GM12878 (cell line): ENCODE data around the gene VPS26B. TPM values are rescaled to one million over a fixed set of nuclear protein-coding genes. Genes with fewer than 3 reads are reported as not detected.
"Not testable (repeated sequence)": the region's sequence is repeated elsewhere in the genome, so short reads cannot be mapped to it uniquely, and the experiment has no call there.

ENCODE experiments used
- ATAC-seq: fragments of 200-7000 bp; cut with Tn5 transposase; 3 replicates; pipeline ENCODE4 v1.9.1; 2020; ENCODE audit warnings: mild to moderate bottlenecking, moderate library complexity
- BruUV-seq: library from RNA; stranded (reverse); fragments of 400-500 nt; replicated peaks from 2 replicates; lab custom pipeline; 2021; lab: Mats Ljungman, UMichigan
- CTCF ChIA-PET: fragments of 300-600 bp; sonication (Branson Sonifier 250); formaldehyde crosslinking; extraction: SDS; loops from one replicate; lab custom pipeline; 2021; ENCODE audit warnings: inconsistent platforms; lab: Yijun Ruan, JAX
- POLR2A ChIA-PET: fragments of 350-600 bp; formaldehyde crosslinking; extraction: SDS; loops from one replicate; lab custom pipeline; 2021; ENCODE audit warnings: inconsistent platforms; lab: Charles Lee
- RAD21 ChIA-PET: fragments of 300-600 bp; sonication (Branson Sonifier 250); formaldehyde crosslinking; loops from one replicate; lab custom pipeline; 2023; ENCODE audit warnings: antibody characterized with exemption; ENCODE audit not compliant: unreplicated experiment; lab: Charles Lee
- SMC1A ChIA-PET: fragments of 300-600 bp; sonication (Branson Sonifier 250); formaldehyde crosslinking; loops from one replicate; lab custom pipeline; 2023; ENCODE audit not compliant: unreplicated experiment, uncharacterized antibody; lab: Charles Lee
- DNase-seq: peaks from one replicate; pipeline ENCODE4 v3.0.0-alpha.2; 2011; ENCODE audit warnings: low read depth, low spot score
- FAIRE-seq: peaks from 3 replicates; lab custom pipeline; 2011; peaks lifted over from hg19 to GRCh38; lab: Jason Lieb, UNC
- H2AFZ ChIP-seq: 2 replicates; pipeline ENCODE4 v1.6.0; 2011; ENCODE audit warnings: low read depth, low read length, control low read depth; ENCODE audit not compliant: control insufficient read depth
- H3K27ac ChIP-seq: 2 replicates; pipeline ENCODE4 v1.5.1; 2011; ENCODE audit warnings: control low read depth; ENCODE audit not compliant: control insufficient read depth, insufficient read depth
- H3K27me3 ChIP-seq, 2 experiments: replicated peaks in 1 of 2; 2 replicates each; pipeline versions ENCODE4 v1.6.0 to v1.6.1; 2011; ENCODE audit warnings: low read length in 1 of 2; ENCODE audit not compliant: control insufficient read depth in 2 of 2, insufficient read depth in 2 of 2
- H3K36me3 ChIP-seq, 2 experiments: 2 replicates each; pipeline ENCODE4 v1.5.1; 2011; ENCODE audit warnings: low read length in 1 of 2; ENCODE audit not compliant: control insufficient read depth in 2 of 2, insufficient read depth in 2 of 2
- H3K4me1 ChIP-seq: 2 replicates; pipeline ENCODE4 v1.6.1; 2011; ENCODE audit warnings: mild to moderate bottlenecking, low read length, moderate library complexity, mixed read lengths; ENCODE audit not compliant: control insufficient read depth, insufficient read depth
- H3K4me2 ChIP-seq: 2 replicates; pipeline ENCODE4 v1.6.0; 2011; ENCODE audit warnings: control low read depth; ENCODE audit not compliant: control insufficient read depth, insufficient read depth
- H3K4me3 ChIP-seq: fragments of 200-600 bp; sonication (generic); 2 replicates; pipeline ENCODE4 v1.5.1; 2016
- H3K79me2 ChIP-seq: 2 replicates; pipeline ENCODE4 v1.6.0; 2011; ENCODE audit warnings: low read length; ENCODE audit not compliant: control insufficient read depth, insufficient read depth
- H3K9ac ChIP-seq: 2 replicates; pipeline ENCODE4 v1.8.0; 2011; ENCODE audit warnings: low read length, control low read depth, mixed read lengths; ENCODE audit not compliant: control insufficient read depth, insufficient read depth
- H3K9me3 ChIP-seq: replicated peaks from 3 replicates; pipeline ENCODE4 v1.5.1; 2011; ENCODE audit warnings: mild to moderate bottlenecking, low read length; ENCODE audit not compliant: control insufficient read depth, insufficient read depth
- H4K20me1 ChIP-seq: 2 replicates; pipeline ENCODE4 v1.6.0; 2011; ENCODE audit not compliant: control insufficient read depth, insufficient read depth
- BMI1 ChIP-seq: fragments of 450-650 bp; IDR thresholded peaks from 2 replicates; pipeline ENCODE4 v1.6.1; 2016; ENCODE audit warnings: mild to moderate bottlenecking, moderate library complexity, borderline replicate concordance
- CHD1 ChIP-seq: IDR thresholded peaks from 2 replicates; pipeline ENCODE4 v1.6.1; 2012; ENCODE audit warnings: low read depth, low read length, improper control_type of control experiment
- HDGF ChIP-seq: fragments of 450-650 bp; IDR thresholded peaks from 2 replicates; pipeline ENCODE4 v1.6.1; 2016; ENCODE audit warnings: antibody characterized with exemption
- IRF4 ChIP-seq: IDR thresholded peaks from 2 replicates; pipeline ENCODE4 v1.6.1; 2011; ENCODE audit warnings: low read depth, low read length
- MEF2A ChIP-seq: IDR thresholded peaks from 2 replicates; pipeline ENCODE4 v1.6.1; 2011; ENCODE audit warnings: low read depth, mild to moderate bottlenecking, low read length, moderate library complexity; ENCODE audit not compliant: insufficient read depth
- NR2C2 ChIP-seq: IDR thresholded peaks from 2 replicates; pipeline ENCODE4 v1.6.1; 2011; ENCODE audit warnings: borderline replicate concordance, low read depth; ENCODE audit not compliant: control insufficient read depth, insufficient read length
- NR2F1 ChIP-seq: fragments of 450-650 bp; conservative IDR thresholded peaks from 2 replicates; pipeline ENCODE4 v1.6.1; 2017; ENCODE audit warnings: mild to moderate bottlenecking
- PAX5 ChIP-seq: IDR thresholded peaks from 2 replicates; pipeline ENCODE4 v1.6.1; 2011; ENCODE audit warnings: low read depth, low read length, borderline replicate concordance
- SREBF1 ChIP-seq: IDR thresholded peaks from 2 replicates; pipeline ENCODE4 v1.6.1; 2012; ENCODE audit warnings: mild to moderate bottlenecking, low read length
- TCF12 ChIP-seq: IDR thresholded peaks from 2 replicates; pipeline ENCODE4 v1.6.1; 2011; ENCODE audit warnings: low read depth, mild to moderate bottlenecking, low read length
- ZBED1 ChIP-seq: IDR thresholded peaks from 2 replicates; pipeline ENCODE4 v1.6.1; 2016; ENCODE audit warnings: borderline replicate concordance
- ZNF217 ChIP-seq: fragments of 450-650 bp; IDR thresholded peaks from 2 replicates; pipeline ENCODE4 v1.6.1; 2017; ENCODE audit warnings: antibody characterized with exemption, mild to moderate bottlenecking
- WGBS: methylation state at CpG from one replicate; pipeline ENCODE4 v1.1.6; 2016; ENCODE audit warnings: low lambda C conversion rate; ENCODE audit not compliant: insufficient replicate concordance, insufficient coverage; ENCODE audit errors: missing lambda C conversion rate; 5-methylcytosine and 5-hydroxymethylcytosine counted together
- in situ Hi-C: fragments of 300-500 bp; cut with MboI; formaldehyde crosslinking; loops from 9 replicates; pipeline ENCODE4 v1.14.3; 2018; ENCODE audit warnings: mixed read lengths
- intact Hi-C: fragments of 100-400 bp; cut with micrococcal nuclease; formaldehyde crosslinking; loops from one replicate; pipeline ENCODE4 v1.14.2; 2022; ENCODE audit not compliant: unreplicated experiment
- polyA plus RNA-seq, 11 experiments: library from polyadenylated mRNA; depleted of rRNA in 4 of 11; unstranded in 6 of 11; stranded (reverse) in 5 of 11; fragments of >200 nt; fragmentation: Nextera tagmentation in 4 of 11; fragmentation: Illumina TruSeq in 1 of 11; extraction: Ambion mirVana in 4 of 11; extraction: Trizol in 1 of 11; gene quantifications; 1 replicate in 1 of 11; 2 replicates in 10 of 11; pipeline versions ENCODE4 v1.2.1 to v1.2.3, GENCODE V29; 2011 to 2016; ENCODE audit warnings: inconsistent platforms in 2 of 11, missing spikeins in 2 of 11, low read depth in 1 of 11
- total RNA-seq, 4 experiments: library from RNA; depleted of rRNA in 3 of 4; stranded (reverse); fragments of >200 nt in 3 of 4; fragmentation: Illumina TruSeq in 1 of 4; extraction: Trizol in 1 of 4; gene quantifications; 2 replicates each; pipeline versions ENCODE4 v1.2.1 to v1.2.3, GENCODE V29; 2013 to 2021
- TF ChIP-seq, protein P1 (sequence below): fragments of 450-650 bp; IDR thresholded peaks from 2 replicates; pipeline ENCODE4 v1.6.1; 2017; ENCODE audit warnings: borderline replicate concordance
- TF ChIP-seq, protein P2 (sequence below): IDR thresholded peaks from 2 replicates; pipeline ENCODE4 v1.6.1; 2011; ENCODE audit warnings: low read depth, mild to moderate bottlenecking, low read length, moderate library complexity, borderline replicate concordance; ENCODE audit errors: extremely low read depth

VPS26B gene
- total and polyA plus RNA-seq, 10 of the 15 experiments (the other 5 are each of a cell fraction or from before 2014, with no cell fraction given) = 1.6 to 26.9 (median 13.3) TPM

DNA sequence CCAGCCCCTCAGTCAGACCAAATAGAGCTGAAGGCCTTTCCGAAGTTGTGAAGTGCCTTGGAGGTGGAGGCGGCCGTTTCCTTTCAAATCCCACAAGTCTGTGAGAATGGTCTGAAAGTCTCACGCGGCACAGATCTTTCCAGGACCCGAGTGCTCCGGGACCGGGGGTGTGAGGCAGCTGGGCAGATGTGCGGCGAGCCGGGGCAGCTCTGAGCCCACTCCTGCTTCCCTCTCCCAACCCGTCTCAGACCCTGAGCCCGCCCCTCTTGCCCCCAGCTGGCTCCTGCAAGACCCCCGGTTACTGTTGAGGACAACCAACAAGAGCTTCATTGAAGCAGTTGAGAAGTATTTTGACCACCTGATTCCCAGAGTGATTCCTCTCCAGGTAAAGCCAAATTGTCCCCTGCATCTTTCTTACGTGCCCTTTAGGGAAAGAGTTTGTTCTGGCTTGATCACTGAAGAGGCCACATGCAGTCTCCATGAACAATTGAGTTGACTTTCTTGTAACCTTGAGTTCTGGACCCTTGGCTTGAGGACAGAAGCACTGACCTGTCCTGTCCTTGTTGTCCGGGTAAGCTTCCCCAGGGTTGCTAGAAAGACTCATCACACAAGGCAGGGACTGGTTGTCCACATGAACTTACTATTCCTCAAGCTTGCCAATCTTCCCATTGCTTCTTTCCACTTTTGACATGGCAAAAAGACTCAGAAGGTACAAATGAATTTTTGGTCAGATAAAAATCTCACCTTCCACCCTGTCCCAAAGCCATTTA lies 59.2 kb downstream of the VPS26B start:
- H3K4me1 ChIP-seq = no peaks in the 10 kb centered on the region
- H3K4me3 ChIP-seq = no peak overlapping the region
- no peak overlapping the region for H3K9ac ChIP-seq
- H4K20me1 ChIP-seq = no peaks in the 10 kb centered on the region
- SMC1A ChIA-PET = no interaction called here
- H3K27ac ChIP-seq = no peak overlapping the region
- H3K79me2 ChIP-seq = no peaks in the 10 kb centered on the region
- ATAC-seq (no peak), DNase-seq (no peak), FAIRE-seq (no peak)
- H3K4me2 ChIP-seq = no peak overlapping the region
- H3K27me3 ChIP-seq = no peaks in the 10 kb centered on the region
- TF ChIP-seq NR2F1 (no peak), CHD1 (no peak), SREBF1 (no peak), MEF2A (no peak), TCF12 (no peak), NR2C2 (no peak), IRF4 (no peak), ZBED1 (no peak), HDGF (no peak), ZNF217 (no peak), PAX5 (no peak), BMI1 (no peak)
- TF ChIP-seq, protein P1, sequence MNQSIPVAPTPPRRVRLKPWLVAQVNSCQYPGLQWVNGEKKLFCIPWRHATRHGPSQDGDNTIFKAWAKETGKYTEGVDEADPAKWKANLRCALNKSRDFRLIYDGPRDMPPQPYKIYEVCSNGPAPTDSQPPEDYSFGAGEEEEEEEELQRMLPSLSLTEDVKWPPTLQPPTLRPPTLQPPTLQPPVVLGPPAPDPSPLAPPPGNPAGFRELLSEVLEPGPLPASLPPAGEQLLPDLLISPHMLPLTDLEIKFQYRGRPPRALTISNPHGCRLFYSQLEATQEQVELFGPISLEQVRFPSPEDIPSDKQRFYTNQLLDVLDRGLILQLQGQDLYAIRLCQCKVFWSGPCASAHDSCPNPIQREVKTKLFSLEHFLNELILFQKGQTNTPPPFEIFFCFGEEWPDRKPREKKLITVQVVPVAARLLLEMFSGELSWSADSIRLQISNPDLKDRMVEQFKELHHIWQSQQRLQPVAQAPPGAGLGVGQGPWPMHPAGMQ = no peak
- TF ChIP-seq, protein P2, sequence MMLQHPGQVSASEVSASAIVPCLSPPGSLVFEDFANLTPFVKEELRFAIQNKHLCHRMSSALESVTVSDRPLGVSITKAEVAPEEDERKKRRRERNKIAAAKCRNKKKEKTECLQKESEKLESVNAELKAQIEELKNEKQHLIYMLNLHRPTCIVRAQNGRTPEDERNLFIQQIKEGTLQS = no peak
- 48% methylated on average over 15 of the region's 16 CpGs for WGBS
- CTCF ChIA-PET = no interaction called here
- intact Hi-C loops (no loop called here), in situ Hi-C loops (no loop called here)
- RAD21 ChIA-PET = no interaction called here
- H3K36me3 ChIP-seq = no peaks in the 10 kb centered on the region
- no TSS peak for BruUV-seq
- H3K9me3 ChIP-seq = no peaks in the 10 kb centered on the region
- no peak overlapping the region for H2AFZ ChIP-seq
- POLR2A ChIA-PET = no interaction called here

DNA sequence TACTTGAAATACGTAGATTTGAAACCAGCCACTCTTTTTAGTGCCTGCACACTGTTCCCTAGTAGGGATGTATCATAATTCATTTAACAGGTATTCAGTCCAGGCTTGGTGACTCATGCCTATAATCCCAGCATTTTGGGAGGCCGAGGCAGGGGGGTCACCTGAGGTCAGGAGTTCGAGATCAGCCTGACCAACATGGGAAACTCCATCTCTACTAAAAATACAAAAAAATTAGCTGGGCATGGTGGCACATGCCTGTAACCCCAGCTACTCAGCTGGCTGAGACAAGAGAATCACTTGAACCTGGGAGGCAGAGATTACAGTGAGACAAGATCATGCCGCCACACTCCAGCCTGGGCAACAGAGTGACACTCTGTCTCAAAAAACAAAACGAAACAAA lies 59.9 kb downstream of the VPS26B start:
- DNase-seq, H3K4me3 ChIP-seq, intact Hi-C loops, H3K4me2 ChIP-seq, in situ Hi-C loops, H3K9me3 ChIP-seq, CTCF ChIA-PET, H3K9ac ChIP-seq, H2AFZ ChIP-seq, H3K27me3 ChIP-seq, RAD21 ChIA-PET, ATAC-seq, H3K4me1 ChIP-seq, H3K27ac ChIP-seq, FAIRE-seq, POLR2A ChIA-PET, H3K36me3 ChIP-seq, H4K20me1 ChIP-seq, BruUV-seq, SMC1A ChIA-PET, H3K79me2 ChIP-seq: not testable (repeated sequence)
- WGBS = 45% methylated on average over 5 of the region's 5 CpGs
